ENCODE data around the gene ANKZF1. TPM values are rescaled to one million over a fixed set of nuclear protein-coding genes. Genes with fewer than 3 reads are reported as not detected.
A peak's percentile ranks its signal among the peaks of the same experiment; 100 is the strongest.

The ANKZF1 gene
- total RNA-seq, 1 experiment from 2014 or later, result 51.5 TPM

- CTCF ChIA-PET, result interaction anchor here (0.5 to 5.8 kb wide), 14 partner anchors 16 to 381 kb away, joined by 3 to 92 read pairs (median 6); partner anchors contain the start of genes GLB1L and STK16
- intact Hi-C loops (cut with micrococcal nuclease; ENCODE audit: unreplicated experiment), result loop anchor here (1.0 to 5.0 kb wide), 5 partner anchors 24 to 101 kb away; partner anchors contain the start of genes ABCB6, ANKZF1, ATG9A and CNPPD1
These were observed 49.1 kb downstream of the ANKZF1 start for GRCh38 chr2:219278655-219279150.

GRCh38 chr2:219279151-219279915, 49.7 kb downstream of the ANKZF1 start, which contains the start of gene DNAJB2:
TSS of gene DNAJB2 (plus strand) at chr2:219279366. CDS start at chr2:219279834, 468 bp downstream.
- ChIA-PET POLR2A (interaction anchor here (0.6 to 1.9 kb wide), 10 partner anchors 13 to 219 kb away, joined by 3 to 12 read pairs (median 6); partner anchors contain the start of genes ANKZF1, ATG9A, CNPPD1 and GLB1L), CTCF (interaction anchor here (0.6 to 5.8 kb wide), 11 partner anchors 16 to 299 kb away, joined by 3 to 92 read pairs (median 6); partner anchors contain the start of genes GLB1L and STK16)
- Mint-ChIP-seq H3K4me3 (ENCODE audit: unreplicated experiment) (peak within 1 kb of the TSS; percentile 98), H3K36me3 (ENCODE audit: insufficient read depth, unreplicated experiment) (peaks cover 16% of the 10 kb centered on the region), H3K4me1 (ENCODE audit: low read depth, unreplicated experiment) (peaks cover 13% of the 10 kb centered on the region), H3K9me3 (ENCODE audit: unreplicated experiment) (no peaks in the 10 kb centered on the region), H3K27me3 (ENCODE audit: insufficient read depth, unreplicated experiment) (no peaks in the 10 kb centered on the region), H3K27ac (ENCODE audit: unreplicated experiment) (peak within 1 kb of the TSS; percentile 98)
- no peaks in the 10 kb centered on the region for H3K27me3 ChIP-seq (replicated peaks; ENCODE audit: control insufficient read depth, insufficient read depth, low read length)
- peak; percentile 98 for DNase-seq
- TF ChIP-seq, protein P1, sequence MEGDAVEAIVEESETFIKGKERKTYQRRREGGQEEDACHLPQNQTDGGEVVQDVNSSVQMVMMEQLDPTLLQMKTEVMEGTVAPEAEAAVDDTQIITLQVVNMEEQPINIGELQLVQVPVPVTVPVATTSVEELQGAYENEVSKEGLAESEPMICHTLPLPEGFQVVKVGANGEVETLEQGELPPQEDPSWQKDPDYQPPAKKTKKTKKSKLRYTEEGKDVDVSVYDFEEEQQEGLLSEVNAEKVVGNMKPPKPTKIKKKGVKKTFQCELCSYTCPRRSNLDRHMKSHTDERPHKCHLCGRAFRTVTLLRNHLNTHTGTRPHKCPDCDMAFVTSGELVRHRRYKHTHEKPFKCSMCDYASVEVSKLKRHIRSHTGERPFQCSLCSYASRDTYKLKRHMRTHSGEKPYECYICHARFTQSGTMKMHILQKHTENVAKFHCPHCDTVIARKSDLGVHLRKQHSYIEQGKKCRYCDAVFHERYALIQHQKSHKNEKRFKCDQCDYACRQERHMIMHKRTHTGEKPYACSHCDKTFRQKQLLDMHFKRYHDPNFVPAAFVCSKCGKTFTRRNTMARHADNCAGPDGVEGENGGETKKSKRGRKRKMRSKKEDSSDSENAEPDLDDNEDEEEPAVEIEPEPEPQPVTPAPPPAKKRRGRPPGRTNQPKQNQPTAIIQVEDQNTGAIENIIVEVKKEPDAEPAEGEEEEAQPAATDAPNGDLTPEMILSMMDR (IDR thresholded peaks at IDR 0.05; ENCODE audit: insufficient read depth in 1 of 2, low read depth in 1 of 2, low read length in 1 of 2, severe bottlenecking in 1 of 2, unreplicated experiment in 1 of 2), result no peak
- intact Hi-C loops (cut with micrococcal nuclease; ENCODE audit: unreplicated experiment), result loop anchor here (1.0 to 5.0 kb wide), 5 partner anchors 25 to 102 kb away; partner anchors contain the start of genes ABCB6, ANKZF1, ATG9A and CNPPD1
- peaks cover 31% of the 10 kb centered on the region for H3K4me1 ChIP-seq
- no TSS peak for BruUV-seq (replicated peaks)
- peak within 1 kb of the TSS; percentile 85 for H3K4me3 ChIP-seq (ENCODE audit: low read depth, low read length)
- no peaks in the 10 kb centered on the region for H3K9me3 ChIP-seq
- peaks cover 3% of the 10 kb centered on the region for H3K36me3 ChIP-seq (ENCODE audit: control insufficient read depth, insufficient read depth, low read length)

More at GRCh38 chr2:219278655-219279150, 49.1 kb downstream of the ANKZF1 start:
- Histone ChIP-seq H3K4me3 (ENCODE audit: low read depth, low read length) (peak overlapping the region; percentile 85), H3K9me3 (no peaks in the 10 kb centered on the region), H3K4me1 (peaks cover 37% of the 10 kb centered on the region), H3K36me3 (ENCODE audit: control insufficient read depth, insufficient read depth, low read length) (peaks cover 3% of the 10 kb centered on the region), H3K27me3 (replicated peaks; ENCODE audit: control insufficient read depth, insufficient read depth, low read length) (no peaks in the 10 kb centered on the region)
- POLR2A ChIA-PET, result interaction anchor here (0.6 to 1.9 kb wide), 13 partner anchors 13 to 708 kb away, joined by 3 to 18 read pairs (median 5); partner anchors contain the start of genes ANKZF1, ATG9A, CNPPD1 and GLB1L
- peaks cover 13% of the 10 kb centered on the region for H3K4me1 Mint-ChIP-seq (ENCODE audit: low read depth, unreplicated experiment)
- H3K4me3 Mint-ChIP-seq (ENCODE audit: unreplicated experiment), result peak overlapping the region; percentile 98
- no peaks in the 10 kb centered on the region for H3K27me3 Mint-ChIP-seq (ENCODE audit: insufficient read depth, unreplicated experiment)
- DNase-seq, result no peak
- no peaks in the 10 kb centered on the region for H3K9me3 Mint-ChIP-seq (ENCODE audit: unreplicated experiment)
- peaks cover 16% of the 10 kb centered on the region for H3K36me3 Mint-ChIP-seq (ENCODE audit: insufficient read depth, unreplicated experiment)
- H3K27ac Mint-ChIP-seq (ENCODE audit: unreplicated experiment), result peak overlapping the region; percentile 98
- TF ChIP-seq, protein P1 (IDR thresholded peaks at IDR 0.05; ENCODE audit: insufficient read depth in 1 of 2, low read depth in 1 of 2, low read length in 1 of 2, severe bottlenecking in 1 of 2, unreplicated experiment in 1 of 2), result no peak
- TSS peak; percentile 95 for BruUV-seq (replicated peaks)
